VCaP (cell line): ENCODE results near the gene SPRR2D.

ENCODE experiments used
- H3K27ac ChIP-seq: fragments of 450-650 bp; 2 replicates; pipeline ENCODE4 v1.5.1; 2017
- TF ChIP-seq, protein P1 (sequence below): fragments of 450-650 bp; conservative IDR thresholded peaks from 2 replicates; pipeline ENCODE4 v1.5.1; 2017; ENCODE audit warnings: mild to moderate bottlenecking, moderate library complexity

Gene SPRR2D

DNA sequence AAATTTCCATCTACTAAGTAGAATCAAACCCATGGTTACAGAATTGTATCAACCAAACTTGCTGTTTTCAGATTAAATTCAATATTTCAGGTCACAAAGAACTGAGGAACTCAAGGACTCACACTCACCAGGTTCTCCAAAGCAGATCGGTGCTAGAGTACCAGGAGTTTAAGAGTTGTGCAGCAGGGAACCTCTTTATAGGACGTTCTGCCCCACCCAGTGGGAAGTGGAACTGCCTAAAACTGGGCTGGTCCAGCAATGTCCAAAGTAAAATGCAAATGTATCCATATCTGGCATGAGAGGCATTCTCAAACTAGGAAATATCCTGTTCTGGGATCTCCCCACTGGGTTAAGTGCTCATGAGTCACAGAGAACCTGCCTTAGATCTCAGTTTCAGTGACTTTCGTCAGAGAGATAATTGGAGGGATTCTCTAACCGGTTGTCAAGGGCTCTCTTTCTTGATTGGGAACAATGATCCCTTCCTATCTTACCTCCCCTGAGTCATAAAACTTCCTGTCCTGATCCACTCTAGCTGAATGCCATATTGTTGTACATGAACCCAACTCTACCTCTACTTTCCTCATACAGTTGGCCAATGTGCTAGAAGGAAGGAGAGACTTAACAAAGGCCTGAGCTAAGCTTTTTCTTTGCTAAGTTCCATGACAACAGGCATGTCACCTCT lies at the start of gene SPRR2D:
TSS of gene SPRR2D (minus strand) at position 171 of the 682 bp plus-strand sequence. CDS start 774 bp downstream, outside the sequence.
- H3K27ac ChIP-seq: no peak within 1 kb of the TSS
- TF ChIP-seq, protein P1, sequence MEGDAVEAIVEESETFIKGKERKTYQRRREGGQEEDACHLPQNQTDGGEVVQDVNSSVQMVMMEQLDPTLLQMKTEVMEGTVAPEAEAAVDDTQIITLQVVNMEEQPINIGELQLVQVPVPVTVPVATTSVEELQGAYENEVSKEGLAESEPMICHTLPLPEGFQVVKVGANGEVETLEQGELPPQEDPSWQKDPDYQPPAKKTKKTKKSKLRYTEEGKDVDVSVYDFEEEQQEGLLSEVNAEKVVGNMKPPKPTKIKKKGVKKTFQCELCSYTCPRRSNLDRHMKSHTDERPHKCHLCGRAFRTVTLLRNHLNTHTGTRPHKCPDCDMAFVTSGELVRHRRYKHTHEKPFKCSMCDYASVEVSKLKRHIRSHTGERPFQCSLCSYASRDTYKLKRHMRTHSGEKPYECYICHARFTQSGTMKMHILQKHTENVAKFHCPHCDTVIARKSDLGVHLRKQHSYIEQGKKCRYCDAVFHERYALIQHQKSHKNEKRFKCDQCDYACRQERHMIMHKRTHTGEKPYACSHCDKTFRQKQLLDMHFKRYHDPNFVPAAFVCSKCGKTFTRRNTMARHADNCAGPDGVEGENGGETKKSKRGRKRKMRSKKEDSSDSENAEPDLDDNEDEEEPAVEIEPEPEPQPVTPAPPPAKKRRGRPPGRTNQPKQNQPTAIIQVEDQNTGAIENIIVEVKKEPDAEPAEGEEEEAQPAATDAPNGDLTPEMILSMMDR: no peak

DNA sequence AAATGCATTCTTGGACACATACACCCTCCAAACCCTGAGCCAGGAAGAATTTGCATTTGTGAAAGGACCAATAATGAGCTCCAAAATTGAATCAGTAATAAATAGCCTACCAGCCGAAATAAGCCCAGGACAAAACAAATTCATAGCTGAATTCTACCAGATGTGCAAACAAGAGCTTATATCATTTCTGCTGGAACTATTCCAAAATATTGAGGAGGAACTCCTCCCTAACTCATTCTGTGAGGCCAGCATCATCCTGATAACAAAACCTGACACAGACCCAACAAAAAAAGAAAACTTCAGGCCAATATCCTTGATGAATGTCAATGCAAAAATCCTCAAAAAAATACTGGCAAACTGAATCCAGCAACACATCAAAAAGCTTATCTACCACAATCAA lies 46.7 kb upstream of the SPRR2D start:
- TF ChIP-seq, protein P1: no peak
- H3K27ac ChIP-seq: no peak overlapping the region

DNA sequence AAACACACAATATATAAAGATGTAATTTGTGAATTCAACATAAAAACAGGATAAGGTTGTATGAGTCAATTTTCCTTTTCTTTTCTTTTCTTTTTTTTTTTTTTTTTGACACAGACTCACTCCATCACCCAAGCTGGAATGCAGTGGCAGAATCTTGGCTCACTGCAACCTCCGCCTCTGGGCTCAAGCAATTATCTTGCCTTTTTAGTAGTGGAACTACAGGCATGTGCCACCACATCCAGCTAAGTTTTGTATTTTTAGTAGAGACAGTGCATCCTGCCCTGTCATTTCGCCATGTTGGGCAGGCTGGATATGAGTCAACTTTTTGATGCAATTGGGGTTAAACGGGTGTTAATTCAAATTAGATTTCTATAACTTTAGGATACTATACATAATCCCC lies 40.8 kb upstream of the SPRR2D start:
- H3K27ac ChIP-seq: no peak overlapping the region
- TF ChIP-seq, protein P1: no peak

DNA sequence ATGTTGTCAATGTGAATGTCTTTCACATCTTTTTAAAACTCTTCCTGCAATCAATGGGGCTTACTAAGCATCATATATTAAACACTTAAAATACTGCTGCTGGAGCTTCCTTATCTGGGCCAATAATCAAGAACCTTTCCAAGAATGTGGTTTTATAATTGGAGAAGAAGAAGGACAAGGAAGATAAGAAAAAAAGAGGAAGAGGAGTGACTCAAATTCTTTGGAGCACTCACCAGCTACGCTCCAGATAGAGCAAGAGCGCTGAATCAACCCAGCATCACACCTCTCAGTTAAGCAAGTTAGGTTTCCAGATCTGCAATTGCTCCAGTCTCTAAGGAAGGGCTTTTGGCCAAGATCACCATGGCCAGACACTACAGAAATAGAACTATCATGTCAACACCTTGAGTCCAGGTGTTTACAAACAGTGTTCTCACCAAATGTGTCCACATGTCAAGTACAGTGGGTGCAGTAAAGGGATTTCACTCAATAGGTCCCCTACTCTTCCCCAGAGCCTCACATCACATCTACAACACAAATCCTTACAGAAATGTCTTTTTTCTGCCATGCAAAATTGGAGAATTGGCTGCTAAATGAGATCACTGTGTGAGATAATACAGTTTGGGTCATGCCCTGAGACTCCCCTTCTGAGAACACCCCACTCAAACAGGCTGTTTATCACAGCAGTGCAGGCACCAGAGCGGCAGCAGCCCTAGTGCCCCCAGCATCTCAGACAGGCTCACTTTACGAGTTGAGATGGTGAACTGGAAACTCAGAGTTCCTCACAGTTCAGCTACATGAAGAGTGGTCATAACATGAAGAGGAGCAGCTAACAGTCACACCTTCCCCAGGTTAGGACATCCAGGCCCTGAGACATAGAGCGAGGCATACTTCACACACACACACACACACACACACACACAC lies 32.1 kb upstream of the SPRR2D start:
- TF ChIP-seq, protein P1: no peak
- H3K27ac ChIP-seq: no peak overlapping the region

DNA sequence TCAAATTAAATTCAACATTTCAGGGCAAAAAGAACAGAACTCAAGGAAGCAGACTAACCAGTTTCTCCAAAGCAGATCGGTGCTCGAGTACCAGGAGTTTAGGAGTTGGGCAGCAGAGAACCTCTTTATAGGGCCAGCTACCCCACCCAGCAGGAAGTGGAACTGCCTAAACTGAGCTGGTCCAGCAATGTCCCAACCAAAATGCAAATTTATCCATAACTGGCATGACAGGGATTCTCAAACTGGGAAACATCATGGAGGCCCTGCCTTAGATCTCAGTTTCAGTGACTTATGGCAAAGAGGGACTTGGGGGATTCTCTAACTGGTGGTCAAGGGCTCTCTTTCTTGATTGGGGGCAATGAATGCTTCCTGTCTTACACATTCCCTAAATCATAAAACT lies 30.6 kb upstream of the SPRR2D start, which contains the start of gene SPRR2B:
TSS of gene SPRR2B (minus strand) at position 101 of the 400 bp plus-strand sequence. CDS start 772 bp downstream, outside the sequence.
- TF ChIP-seq, protein P1: no peak
- no peak within 1 kb of the TSS for H3K27ac ChIP-seq

DNA sequence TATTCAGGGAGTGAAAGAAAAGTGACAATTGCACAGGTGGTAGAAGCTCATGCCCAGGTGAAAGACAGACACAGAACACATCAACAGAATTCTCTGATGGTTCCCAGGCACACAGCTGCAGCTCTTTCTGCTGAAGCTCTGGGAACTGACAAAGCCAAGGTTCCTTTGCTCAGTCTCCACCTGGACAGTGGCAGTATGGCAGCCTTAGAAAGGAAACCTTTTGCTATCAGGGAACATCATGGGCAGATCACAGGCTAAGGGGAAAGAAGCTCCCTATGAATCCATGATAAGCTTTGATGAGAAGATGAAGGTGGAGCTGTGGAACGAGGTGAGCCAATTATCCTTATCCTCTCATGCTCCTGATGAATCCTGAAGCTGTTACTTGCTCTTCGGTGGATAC lies 29.3 kb upstream of the SPRR2D start:
- no peak overlapping the region for H3K27ac ChIP-seq
- TF ChIP-seq, protein P1: no peak
